H1 (cell line): ENCODE results near the gene FGD6. TPM values are rescaled to one million over a fixed set of nuclear protein-coding genes. Genes with fewer than 3 reads are reported as not detected.

Experiments
- CTCF ChIA-PET: fragments of 300-600 bp; sonication (Branson Sonifier 250); formaldehyde crosslinking; loops from one replicate; lab custom pipeline; 2021; ENCODE audit not compliant: partially characterized antibody; lab: Charles Lee
- POLR2A ChIA-PET: fragments of 300-600 bp; sonication (Branson Sonifier 250); formaldehyde crosslinking; loops from one replicate; lab custom pipeline; 2021; ENCODE audit warnings: inconsistent platforms; ENCODE audit not compliant: partially characterized antibody; lab: Charles Lee
- DNase-seq, 2 experiments: peaks; one replicate each; pipeline versions ENCODE4 v3.0.0 to v3.0.0-alpha.2; 2010 to 2022; ENCODE audit warnings: low spot score in 2 of 2, low read depth in 1 of 2, mixed read lengths in 1 of 2
- FAIRE-seq: peaks from 2 replicates; lab custom pipeline; 2011; peaks lifted over from hg19 to GRCh38; lab: Jason Lieb, UNC
- H2AFZ ChIP-seq: 2 replicates; pipeline ENCODE4 v1.8.1; 2012; ENCODE audit warnings: low read length, inconsistent platforms
- H2AK5ac ChIP-seq: 2 replicates; pipeline ENCODE4 v1.6.1; 2013; ENCODE audit warnings: low read depth, low read length
- H2BK120ac ChIP-seq: replicated peaks from 2 replicates; pipeline ENCODE3; 2013; ENCODE audit warnings: low read depth, low read length, inconsistent platforms
- H2BK12ac ChIP-seq: 2 replicates; pipeline ENCODE4 v1.6.1; 2013; ENCODE audit warnings: low read depth, low read length
- H2BK15ac ChIP-seq: 2 replicates; pipeline ENCODE4 v1.6.1; 2013; ENCODE audit warnings: low read length
- H2BK20ac ChIP-seq: 2 replicates; pipeline ENCODE4 v1.6.1; 2013; ENCODE audit warnings: low read length
- H2BK5ac ChIP-seq: 2 replicates; pipeline ENCODE4 v1.6.1; 2013; ENCODE audit warnings: low read depth, low read length
- H3K14ac ChIP-seq: 2 replicates; pipeline ENCODE4 v1.6.1; 2013; ENCODE audit warnings: inconsistent platforms; ENCODE audit not compliant: insufficient read length
- H3K18ac ChIP-seq: 2 replicates; pipeline ENCODE4 v1.6.1; 2013; ENCODE audit warnings: low read length; ENCODE audit errors: extremely low read depth
- H3K23ac ChIP-seq: 2 replicates; pipeline ENCODE4 v1.6.1; 2013; ENCODE audit warnings: inconsistent platforms; ENCODE audit not compliant: insufficient read length
- H3K23me2 ChIP-seq: 2 replicates; pipeline ENCODE4 v1.6.1; 2013; ENCODE audit warnings: low read depth, low read length
- H3K27ac ChIP-seq: 2 replicates; pipeline ENCODE4 v1.6.1; 2011; ENCODE audit warnings: low read depth, low read length, inconsistent platforms
- H3K27me3 ChIP-seq, 4 experiments: replicated peaks in 1 of 4; 1 replicate in 1 of 4; 2 replicates in 3 of 4; pipeline versions ENCODE4 v1.6.1 to v1.8.1; 2011 to 2013; ENCODE audit warnings: low read length in 3 of 4, mild to moderate bottlenecking in 3 of 4, inconsistent platforms in 2 of 4, mixed read lengths in 2 of 4, moderate library complexity in 1 of 4; ENCODE audit not compliant: control insufficient read depth in 3 of 4, insufficient read depth in 3 of 4; ENCODE audit errors: extremely low read depth in 1 of 4
- H3K36me3 ChIP-seq, 4 experiments: 2 replicates each; pipeline versions ENCODE4 v1.6.1 to v1.8.1; 2011 to 2013; ENCODE audit warnings: mild to moderate bottlenecking in 4 of 4, low read length in 3 of 4, moderate library complexity in 2 of 4, control low read depth in 1 of 4, inconsistent platforms in 1 of 4; ENCODE audit not compliant: insufficient read depth in 4 of 4, control insufficient read depth in 2 of 4
- H3K4ac ChIP-seq: replicated peaks from 2 replicates; pipeline ENCODE3; 2013; ENCODE audit warnings: low read length, low read depth, mixed read lengths, inconsistent platforms; ENCODE audit not compliant: insufficient read length
- H3K4me1 ChIP-seq, 4 experiments: replicated peaks in 1 of 4; 1 replicate in 1 of 4; 2 replicates in 3 of 4; pipeline versions ENCODE4 v1.6.1 to v1.8.1; 2011 to 2013; ENCODE audit warnings: low read length in 3 of 4, inconsistent platforms in 2 of 4, mixed read lengths in 1 of 4; ENCODE audit not compliant: insufficient read depth in 4 of 4, control insufficient read depth in 3 of 4
- H3K4me2 ChIP-seq, 2 experiments: 2 replicates each; pipeline versions ENCODE4 v1.6.1 to v1.8.1; 2011 to 2013; ENCODE audit warnings: low read depth in 2 of 2, low read length in 2 of 2, control low read depth in 1 of 2, inconsistent platforms in 1 of 2, mild to moderate bottlenecking in 1 of 2; ENCODE audit not compliant: insufficient read depth in 1 of 2
- H3K4me3 ChIP-seq, 4 experiments: fragments of 200-600, 300-600 bp in 1 of 4; sonication (generic), shearing (Covaris generic), sonication (Bioruptor Twin) in 1 of 4; 2 replicates each; pipeline versions ENCODE4 v1.5.1 to v1.8.1; 2011 to 2016; ENCODE audit warnings: low read length in 4 of 4, low read depth in 3 of 4, control low read depth in 2 of 4, inconsistent platforms in 2 of 4, mild to moderate bottlenecking in 2 of 4, mixed read lengths in 1 of 4, moderate library complexity in 1 of 4; ENCODE audit not compliant: insufficient read depth in 2 of 4; ENCODE audit errors: extremely low read depth in 1 of 4
- H3K56ac ChIP-seq: replicated peaks from 2 replicates; pipeline ENCODE3; 2013; ENCODE audit warnings: low read depth, mild to moderate bottlenecking, mixed read lengths, low read length, inconsistent platforms; ENCODE audit not compliant: insufficient read length
- H3K79me1 ChIP-seq: 2 replicates; pipeline ENCODE4 v1.6.1; 2013; ENCODE audit warnings: low read depth, low read length, control low read depth
- H3K79me2 ChIP-seq, 2 experiments: 2 replicates each; pipeline versions ENCODE4 v1.6.1 to v1.8.1; 2012 to 2013; ENCODE audit warnings: low read length in 2 of 2, mild to moderate bottlenecking in 2 of 2, inconsistent platforms in 1 of 2; ENCODE audit not compliant: insufficient read depth in 2 of 2, control insufficient read depth in 1 of 2
- H3K9ac ChIP-seq, 4 experiments: replicated peaks in 1 of 4; 1 replicate in 1 of 4; 2 replicates in 3 of 4; pipeline versions ENCODE4 v1.6.1 to v1.8.1; 2011 to 2013; ENCODE audit warnings: low read depth in 3 of 4, low read length in 3 of 4, control low read depth in 2 of 4, mild to moderate bottlenecking in 2 of 4, moderate library complexity in 2 of 4, inconsistent platforms in 1 of 4; ENCODE audit errors: extremely low read depth in 1 of 4
- H3K9me3 ChIP-seq, 2 experiments: 2 replicates each; pipeline versions ENCODE4 v1.6.1 to v1.8.1; 2012 to 2013; ENCODE audit warnings: mild to moderate bottlenecking in 2 of 2, moderate library complexity in 2 of 2, control low read depth in 1 of 2, inconsistent platforms in 1 of 2, low read depth in 1 of 2, low read length in 1 of 2, mixed read lengths in 1 of 2; ENCODE audit not compliant: insufficient read depth in 2 of 2
- H4K20me1 ChIP-seq, 2 experiments: replicated peaks in 1 of 2; 2 replicates each; pipeline versions ENCODE3 to v1.8.1; 2011 to 2013; ENCODE audit warnings: inconsistent platforms in 2 of 2, low read length in 2 of 2, mild to moderate bottlenecking in 1 of 2; ENCODE audit not compliant: insufficient read depth in 2 of 2, control insufficient read depth in 1 of 2
- H4K5ac ChIP-seq: 2 replicates; pipeline ENCODE4 v1.6.1; 2013; ENCODE audit warnings: low read length, low read depth, mixed read lengths, inconsistent platforms; ENCODE audit not compliant: insufficient read length
- H4K8ac ChIP-seq: 2 replicates; pipeline ENCODE4 v1.8.0; 2013; ENCODE audit warnings: mild to moderate bottlenecking, moderate library complexity, low read length, inconsistent platforms; ENCODE audit not compliant: insufficient read depth; ENCODE audit errors: extremely low read depth
- H4K91ac ChIP-seq: replicated peaks from 2 replicates; pipeline ENCODE3; 2013; ENCODE audit warnings: low read length, mixed read lengths, inconsistent platforms; ENCODE audit not compliant: insufficient read length
- CTBP2 ChIP-seq: IDR thresholded peaks from 2 replicates; pipeline ENCODE4 v1.7.0; 2011; ENCODE audit warnings: borderline replicate concordance, mild to moderate bottlenecking, moderate library complexity, mixed read lengths, low read length; ENCODE audit not compliant: insufficient read depth, insufficient read length
- GTF2F1 ChIP-seq: IDR thresholded peaks from 2 replicates; pipeline ENCODE4 v1.6.1; 2012; ENCODE audit warnings: low read depth, low read length, improper control_type of control experiment, borderline replicate concordance
- HDAC2 ChIP-seq, 2 experiments: fragments of 300-600 bp in 1 of 2; sonication (generic) in 1 of 2; IDR thresholded peaks; 2 replicates each; pipeline ENCODE4 v1.6.1; 2011 to 2012; ENCODE audit warnings: low read depth in 2 of 2, low read length in 2 of 2, mild to moderate bottlenecking in 2 of 2, moderate library complexity in 2 of 2, borderline replicate concordance in 1 of 2, inconsistent platforms in 1 of 2
- RAD21 ChIP-seq, 2 experiments: IDR thresholded peaks in 1 of 2; conservative IDR thresholded peaks in 1 of 2; 2 replicates each; pipeline ENCODE4 v1.6.1; 2011; ENCODE audit warnings: low read depth in 2 of 2, low read length in 2 of 2, improper control_type of control experiment in 1 of 2, inconsistent platforms in 1 of 2, mild to moderate bottlenecking in 1 of 2, moderate library complexity in 1 of 2
- SP2 ChIP-seq: IDR thresholded peaks from 2 replicates; pipeline ENCODE4 v1.6.1; 2012; ENCODE audit warnings: mild to moderate bottlenecking, low read length, inconsistent platforms
- SP4 ChIP-seq: IDR thresholded peaks from 2 replicates; pipeline ENCODE4 v1.6.1; 2012; ENCODE audit warnings: low read length, inconsistent platforms
- TCF12 ChIP-seq: IDR thresholded peaks from 2 replicates; pipeline ENCODE4 v1.6.1; 2011; ENCODE audit warnings: low read depth, mild to moderate bottlenecking, low read length
- WGBS, 2 experiments: shearing (Covaris generic) in 1 of 2; methylation state at CpG; one replicate each; pipeline versions ENCODE4 v1.1.6 to v1.1.7; 2013 to 2015; ENCODE audit warnings: low lambda C conversion rate in 2 of 2, mixed read lengths in 2 of 2, inconsistent platforms in 1 of 2, low coverage in 1 of 2, missing lambda C conversion rate in 1 of 2; ENCODE audit not compliant: insufficient replicate concordance in 2 of 2, insufficient coverage in 1 of 2, insufficient read length in 1 of 2; ENCODE audit errors: extremely low coverage in 1 of 2, missing lambda C conversion rate in 1 of 2; 5-methylcytosine and 5-hydroxymethylcytosine counted together
- polyA plus RNA-seq, 7 experiments: library from polyadenylated mRNA; depleted of rRNA in 3 of 7; stranded (reverse) in 5 of 7; unstranded in 2 of 7; fragments of >200 nt in 5 of 7; fragments of 200-250 nt in 2 of 7; gene quantifications; 1 replicate in 5 of 7; 2 replicates in 1 of 7; 4 replicates in 1 of 7; pipeline versions ENCODE4 v1.2.1 to v1.2.3, GENCODE V29; 2011 to 2013; ENCODE audit warnings: missing spikeins in 2 of 7, mixed read lengths in 2 of 7
- total RNA-seq: library from RNA; stranded (reverse); fragmentation: NEBNext Ultra II Directional; extraction: Animal tissue kit (Norgen Biotek cat#: 25700); gene quantifications from 2 replicates; pipeline ENCODE4 v1.2.1, GENCODE V29; 2021
- TF ChIP-seq, protein P1 (sequence below), 3 experiments: IDR thresholded peaks; 1 replicate in 2 of 3; 2 replicates in 1 of 3; pipeline versions ENCODE4 v1.5.1 to v1.6.1; 2011; ENCODE audit warnings: low read length in 3 of 3, mild to moderate bottlenecking in 3 of 3, inconsistent platforms in 2 of 3, low read depth in 1 of 3, moderate library complexity in 1 of 3; ENCODE audit not compliant: insufficient read depth in 1 of 3; ENCODE audit errors: control extremely low read depth in 1 of 3
- TF ChIP-seq, protein P2 (sequence below): IDR thresholded peaks from 2 replicates; pipeline ENCODE4 v1.6.1; 2011; ENCODE audit warnings: low read depth, mild to moderate bottlenecking, low read length; ENCODE audit not compliant: insufficient read depth

The FGD6 gene
- total and polyA plus RNA-seq, 2 of the 8 experiments (the other 6 are each of a cell fraction or from before 2014, with no cell fraction given): 12.2 to 24.3 TPM

DNA sequence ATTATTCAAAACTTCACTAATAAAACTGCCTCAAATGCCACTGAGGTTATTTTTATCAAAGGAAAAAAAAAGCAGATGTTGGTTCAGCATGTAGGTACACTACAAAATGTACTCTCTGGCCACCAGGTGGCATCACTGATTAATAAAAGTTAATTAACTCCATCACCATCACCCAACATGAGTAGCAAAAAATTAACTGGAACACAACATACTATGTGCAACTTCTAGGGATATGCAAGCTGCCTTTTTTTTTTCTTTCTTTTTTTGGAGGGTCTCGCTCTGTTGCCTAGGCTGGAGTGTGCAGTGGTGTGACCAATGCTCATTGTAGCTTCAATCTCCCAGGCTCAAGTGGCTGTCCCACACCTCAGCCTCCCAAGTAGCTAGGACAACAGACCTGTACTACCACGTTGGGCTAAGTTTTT is 100.1 kb downstream of the FGD6 start:
- Histone ChIP-seq H3K56ac (no peak overlapping the region), H3K23ac (no peak overlapping the region), H3K4me3 (no peak overlapping the region), H2AK5ac (no peak overlapping the region), H3K27me3 (no peaks in the 10 kb centered on the region), H3K79me2 (no peaks in the 10 kb centered on the region), H2BK12ac (no peak overlapping the region), H2BK120ac (no peak overlapping the region), H3K9ac (no peak overlapping the region), H3K9me3 (no peaks in the 10 kb centered on the region), H2BK20ac (no peak overlapping the region), H3K18ac (no peak overlapping the region; the same call in 1 of the 2 replicates), H3K14ac (no peak overlapping the region), H3K4me1 (peaks cover 0 to 11% (median 2%) of the 10 kb centered on the region in 4 experiments; a peak in 2 of 7 replicates), H2AFZ (no peak overlapping the region), H4K91ac (no peak overlapping the region), H3K4ac (no peak overlapping the region), H3K4me2 (no peak overlapping the region), H3K36me3 (peaks cover 0 to 6% (median 3%) of the 10 kb centered on the region in 4 experiments; a peak in 4 of 8 replicates), H2BK5ac (no peak overlapping the region), H3K23me2 (peaks cover 2% of the 10 kb centered on the region; the same call in 1 of the 2 replicates), H3K27ac (no peak overlapping the region), H4K5ac (no peak overlapping the region), H3K79me1 (no peaks in the 10 kb centered on the region)
- CTCF ChIA-PET: interaction anchor here (0.6 to 2.5 kb wide), 35 partner anchors 10 to 458 kb away, joined by 3 to 17 read pairs (median 4); partner anchors contain the start of genes FGD6 and VEZT
- DNase-seq (peak in 1 of 2 experiments; percentile 51), FAIRE-seq (peak; percentile 45)
- POLR2A ChIA-PET: interaction anchor here (0.6 to 3.0 kb wide), 4 partner anchors 44 to 170 kb away, joined by 3 to 11 read pairs (median 3); partner anchors contain the start of genes FGD6 and VEZT
- WGBS, 2 experiments: 58% methylated on average over 2 of the region's 2 CpGs; no CpG with 5 or more reads in 1 of the 2 experiments
- TF ChIP-seq, protein P1, sequence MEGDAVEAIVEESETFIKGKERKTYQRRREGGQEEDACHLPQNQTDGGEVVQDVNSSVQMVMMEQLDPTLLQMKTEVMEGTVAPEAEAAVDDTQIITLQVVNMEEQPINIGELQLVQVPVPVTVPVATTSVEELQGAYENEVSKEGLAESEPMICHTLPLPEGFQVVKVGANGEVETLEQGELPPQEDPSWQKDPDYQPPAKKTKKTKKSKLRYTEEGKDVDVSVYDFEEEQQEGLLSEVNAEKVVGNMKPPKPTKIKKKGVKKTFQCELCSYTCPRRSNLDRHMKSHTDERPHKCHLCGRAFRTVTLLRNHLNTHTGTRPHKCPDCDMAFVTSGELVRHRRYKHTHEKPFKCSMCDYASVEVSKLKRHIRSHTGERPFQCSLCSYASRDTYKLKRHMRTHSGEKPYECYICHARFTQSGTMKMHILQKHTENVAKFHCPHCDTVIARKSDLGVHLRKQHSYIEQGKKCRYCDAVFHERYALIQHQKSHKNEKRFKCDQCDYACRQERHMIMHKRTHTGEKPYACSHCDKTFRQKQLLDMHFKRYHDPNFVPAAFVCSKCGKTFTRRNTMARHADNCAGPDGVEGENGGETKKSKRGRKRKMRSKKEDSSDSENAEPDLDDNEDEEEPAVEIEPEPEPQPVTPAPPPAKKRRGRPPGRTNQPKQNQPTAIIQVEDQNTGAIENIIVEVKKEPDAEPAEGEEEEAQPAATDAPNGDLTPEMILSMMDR (IDR thresholded peaks at IDR 0.05; ENCODE audit: control extremely low read depth in 1 of 3, insufficient read depth in 1 of 3, low read depth in 1 of 3, low read length in 3 of 3): peak in 2 of 3 experiments; percentile 42 to 61; a peak in 2 of 4 replicates
- no peak for TF ChIP-seq GTF2F1
- TF ChIP-seq SP4: no peak
- TF ChIP-seq, protein P2, sequence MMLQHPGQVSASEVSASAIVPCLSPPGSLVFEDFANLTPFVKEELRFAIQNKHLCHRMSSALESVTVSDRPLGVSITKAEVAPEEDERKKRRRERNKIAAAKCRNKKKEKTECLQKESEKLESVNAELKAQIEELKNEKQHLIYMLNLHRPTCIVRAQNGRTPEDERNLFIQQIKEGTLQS: no peak
- TF ChIP-seq RAD21 (IDR thresholded peaks at IDR 0.05 in 1 of 2, conservative IDR thresholded peaks at IDR 0.05 in 1 of 2; ENCODE audit: low read depth in 2 of 2, low read length in 2 of 2): peak; percentile 73 to 77
- TF ChIP-seq TCF12: no peak
- TF ChIP-seq HDAC2 (IDR thresholded peaks at IDR 0.05; ENCODE audit: borderline replicate concordance in 1 of 2, low read depth in 2 of 2, low read length in 2 of 2): no peak
- TF ChIP-seq CTBP2: no peak
- TF ChIP-seq SP2: no peak
- TF ChIP-seq, all 59 proteins: peak for 2
- Histone ChIP-seq H4K20me1 (no peaks in the 10 kb centered on the region), H2BK15ac (no peak overlapping the region), H4K8ac (no peak overlapping the region)
